HG02970 (cell line): ENCODE data around the gene RUFY3.
"Not testable (repeated sequence)": the region's sequence is repeated elsewhere in the genome, so short reads cannot be mapped to it uniquely, and the experiment has no call there.

Experiments
- ATAC-seq: cut with Tn5 transposase; IDR thresholded peaks from one replicate; pipeline ENCODE4 v1.9.1; 2021; ENCODE audit warnings: mild to moderate bottlenecking, moderate library complexity, moderate number of reproducible peaks; ENCODE audit not compliant: unreplicated experiment, low FRiP score

The RUFY3 gene, protein sequence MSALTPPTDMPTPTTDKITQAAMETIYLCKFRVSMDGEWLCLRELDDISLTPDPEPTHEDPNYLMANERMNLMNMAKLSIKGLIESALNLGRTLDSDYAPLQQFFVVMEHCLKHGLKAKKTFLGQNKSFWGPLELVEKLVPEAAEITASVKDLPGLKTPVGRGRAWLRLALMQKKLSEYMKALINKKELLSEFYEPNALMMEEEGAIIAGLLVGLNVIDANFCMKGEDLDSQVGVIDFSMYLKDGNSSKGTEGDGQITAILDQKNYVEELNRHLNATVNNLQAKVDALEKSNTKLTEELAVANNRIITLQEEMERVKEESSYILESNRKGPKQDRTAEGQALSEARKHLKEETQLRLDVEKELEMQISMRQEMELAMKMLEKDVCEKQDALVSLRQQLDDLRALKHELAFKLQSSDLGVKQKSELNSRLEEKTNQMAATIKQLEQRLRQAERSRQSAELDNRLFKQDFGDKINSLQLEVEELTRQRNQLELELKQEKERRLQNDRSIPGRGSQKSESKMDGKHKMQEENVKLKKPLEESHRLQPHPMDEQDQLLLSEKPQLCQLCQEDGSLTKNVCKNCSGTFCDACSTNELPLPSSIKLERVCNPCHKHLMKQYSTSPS

GRCh38 chr4:70721747-70722146, at the start of gene RUFY3:
TSS of gene RUFY3 (plus strand) at chr4:70721964. CDS start at chr4:70722574, 610 bp downstream.
- ATAC-seq = no peak

- ATAC-seq = no peak
Observed at GRCh38 chr4:70674191-70674590, 47.6 kb upstream of the RUFY3 start.

GRCh38 chr4:70674731-70675130, 47.0 kb upstream of the RUFY3 start:
- no peak for ATAC-seq

DNA sequence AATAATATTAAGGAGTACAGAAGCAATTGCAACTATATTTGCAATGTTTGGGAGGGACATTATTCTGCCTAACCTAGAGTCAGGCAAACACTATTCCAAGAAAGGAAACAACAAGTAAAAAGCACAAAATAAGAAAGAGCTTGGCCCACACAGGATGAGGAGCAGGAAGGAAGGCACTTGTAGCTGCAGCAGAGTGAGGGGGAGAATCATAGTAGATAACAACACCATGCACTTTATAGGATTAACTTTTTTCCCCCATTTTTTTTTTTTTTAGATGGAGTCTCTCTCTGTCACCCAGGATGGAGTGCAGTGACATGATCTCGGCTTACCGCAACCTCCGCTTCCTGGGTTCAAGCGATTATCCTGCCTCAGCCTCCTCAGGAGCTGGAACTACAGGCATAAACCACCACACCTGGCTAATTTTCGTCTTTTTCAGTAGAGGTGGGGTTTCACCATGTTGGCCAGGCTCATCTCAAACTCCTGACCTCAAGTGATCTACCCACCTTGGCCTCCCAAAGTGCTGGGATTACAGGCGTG, 45.1 kb upstream of the RUFY3 start:
- ATAC-seq = no peak

DNA sequence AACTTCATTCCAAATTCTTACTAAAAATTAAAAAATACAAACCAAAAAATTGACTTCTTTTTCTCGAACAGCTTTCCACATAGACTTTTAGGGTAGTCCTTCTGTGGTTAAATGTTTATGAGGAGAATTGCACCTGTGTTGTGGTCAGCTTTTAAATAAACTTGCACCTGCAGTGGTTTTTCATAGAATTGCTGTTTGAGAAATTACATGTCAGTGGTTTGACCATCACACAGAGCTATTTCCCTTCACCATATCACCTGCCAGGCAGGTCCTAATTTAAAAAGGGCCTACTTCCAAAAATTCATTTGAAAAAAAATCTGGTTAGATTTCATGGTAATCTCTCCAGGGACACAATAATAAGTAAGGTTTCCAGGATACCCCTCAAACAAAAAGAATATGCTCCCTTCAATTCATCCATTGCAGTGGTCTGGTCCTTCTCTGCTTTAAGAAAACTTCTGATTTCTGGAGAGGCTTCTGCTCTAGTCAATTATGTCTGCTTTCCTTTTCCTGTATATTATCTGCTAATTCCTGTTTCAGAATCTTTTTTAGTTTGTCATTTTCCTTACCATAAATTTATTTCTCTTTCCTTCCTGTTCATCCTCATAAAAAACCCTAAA, 43.3 kb upstream of the RUFY3 start:
- peak; percentile 66 for ATAC-seq

DNA sequence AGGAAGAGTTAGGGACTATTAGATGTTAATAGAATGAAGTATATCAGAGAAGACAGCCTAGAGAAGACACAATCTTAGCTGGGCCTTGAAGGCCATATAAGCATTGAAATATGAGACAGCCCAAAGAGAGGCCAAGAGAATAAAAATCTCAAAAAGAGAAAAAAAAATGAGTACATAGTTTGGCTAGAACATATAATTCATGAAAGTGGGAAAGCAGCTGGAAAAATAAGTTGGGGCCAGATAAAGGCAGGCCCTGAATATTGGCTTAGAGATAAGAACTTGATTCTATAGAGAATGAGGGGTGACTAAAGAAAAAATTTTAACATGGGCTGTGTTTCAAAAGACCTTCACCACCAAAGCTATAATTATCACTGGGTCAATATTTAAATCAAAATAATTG, 40.8 kb upstream of the RUFY3 start:
- no peak for ATAC-seq

DNA sequence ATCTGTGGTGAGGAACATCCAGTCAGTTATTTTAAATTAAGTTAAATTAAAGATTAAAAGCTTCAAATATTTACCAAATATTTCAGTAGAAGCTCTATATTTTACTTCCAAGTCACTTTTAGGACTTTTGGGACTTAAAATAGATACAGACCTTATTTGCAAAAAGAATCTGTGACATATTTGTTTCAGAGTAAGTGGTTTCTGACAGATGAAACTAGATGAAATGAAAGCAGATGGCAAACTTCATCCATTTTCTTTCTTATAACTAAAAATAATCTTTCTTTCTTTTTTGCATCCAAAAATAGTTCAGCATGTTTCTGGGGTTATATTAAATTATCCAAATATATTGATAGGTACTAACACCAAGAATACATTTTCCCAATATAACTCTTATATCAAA, 40.1 kb upstream of the RUFY3 start:
- no peak for ATAC-seq

DNA sequence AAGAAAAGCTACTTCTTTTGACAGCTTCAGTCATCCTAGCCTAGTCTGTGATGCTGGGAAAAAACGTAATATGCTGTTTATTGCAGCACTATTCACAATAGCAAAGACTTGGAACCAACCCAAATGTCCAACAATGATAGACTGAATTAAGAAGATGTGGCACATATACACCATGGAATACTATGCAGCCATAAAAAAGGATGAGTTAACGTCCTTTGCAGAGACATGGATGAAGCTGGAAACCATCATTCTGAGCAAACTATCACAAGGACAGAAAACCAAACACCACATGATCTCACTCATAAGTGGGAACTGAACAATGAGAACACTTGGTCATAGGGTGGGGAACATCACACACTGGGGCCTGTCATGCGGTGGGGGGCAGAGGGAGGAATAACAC, 39.6 kb upstream of the RUFY3 start:
- not testable (repeated sequence) for ATAC-seq

DNA sequence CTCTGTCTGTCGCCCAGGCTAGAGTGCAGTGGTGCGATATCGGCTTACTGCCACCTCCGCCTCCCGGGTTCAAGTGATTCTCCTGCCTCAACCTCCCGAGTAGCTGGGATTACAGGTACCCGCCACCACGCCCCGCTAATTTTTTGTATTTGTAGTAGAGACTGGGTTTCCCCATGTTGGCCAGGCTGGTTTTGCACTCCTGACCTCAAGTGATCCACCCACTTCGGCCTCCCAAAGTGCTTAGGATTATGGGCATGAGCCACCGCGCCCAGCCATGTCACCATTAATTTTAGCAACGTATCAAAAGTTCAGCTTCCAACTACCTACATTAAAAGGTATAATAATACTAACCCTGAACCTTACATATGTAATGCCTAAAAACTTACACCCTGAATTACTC, 34.4 kb upstream of the RUFY3 start:
- ATAC-seq = peak; percentile 3

GRCh38 chr4:70687821-70688794, 33.7 kb upstream of the RUFY3 start, which contains the start of gene UTP3:
TSS of gene UTP3 (plus strand) at chr4:70688532. CDS start at chr4:70688678, 146 bp downstream.
- peak; percentile 97 for ATAC-seq

- no peak for ATAC-seq
Observed at GRCh38 chr4:70688795-70689231, 33.0 kb upstream of the RUFY3 start.

GRCh38 chr4:70691661-70692060, 30.1 kb upstream of the RUFY3 start:
- ATAC-seq = no peak

- ATAC-seq = not testable (repeated sequence)
Observed at GRCh38 chr4:70694633-70695032, 27.1 kb upstream of the RUFY3 start.

GRCh38 chr4:70698435-70698834, 23.3 kb upstream of the RUFY3 start:
- not testable (repeated sequence) for ATAC-seq

- ATAC-seq = no peak
Observed at GRCh38 chr4:70700712-70701111, 21.1 kb upstream of the RUFY3 start.

GRCh38 chr4:70701271-70701670, 20.5 kb upstream of the RUFY3 start:
- ATAC-seq = no peak

- ATAC-seq = not testable (repeated sequence)
Observed at GRCh38 chr4:70702592-70702991, 19.2 kb upstream of the RUFY3 start.

- ATAC-seq = no peak
Observed at GRCh38 chr4:70703619-70704214, 18.0 kb upstream of the RUFY3 start.

DNA sequence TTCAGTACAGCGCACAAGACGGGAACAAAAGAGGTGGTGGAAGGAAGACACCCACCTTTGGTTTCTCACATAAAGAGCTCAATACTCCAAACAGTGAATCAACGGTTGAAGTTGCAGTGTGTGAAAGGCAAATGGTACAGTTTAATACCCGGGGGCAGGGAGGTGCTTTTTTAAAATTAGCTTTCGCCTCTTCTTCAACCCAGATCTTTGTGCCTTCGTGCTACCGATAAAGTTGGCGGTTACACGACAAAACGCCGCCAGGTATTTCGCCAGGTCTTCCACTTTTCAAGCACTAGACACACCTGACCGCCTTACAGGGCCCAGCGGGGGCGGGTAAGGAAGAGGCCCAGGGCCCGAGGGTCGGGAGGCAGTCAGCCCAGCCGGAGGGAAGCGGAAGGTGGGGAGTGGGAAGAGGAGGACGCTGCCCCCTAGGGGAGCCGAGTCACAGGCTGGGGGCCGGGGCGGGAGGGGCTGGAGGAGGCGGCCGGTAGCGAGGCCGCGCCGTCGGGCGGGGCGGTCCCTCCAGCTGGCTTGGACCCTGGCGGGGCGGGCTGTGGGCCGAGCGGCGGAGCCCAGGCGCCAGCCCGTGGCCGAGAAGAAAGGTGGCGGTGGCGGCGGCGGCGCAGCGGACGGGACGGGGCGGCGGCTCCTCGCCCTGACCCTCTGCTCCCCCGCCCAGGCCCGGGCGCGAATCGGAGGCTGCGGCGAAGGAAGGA, 17.4 kb upstream of the RUFY3 start:
- peak; percentile 55 for ATAC-seq
